HepG2 (cell line): ENCODE results near the gene PRR12. TPM values are rescaled to one million over a fixed set of nuclear protein-coding genes. Genes with fewer than 3 reads are reported as not detected.
A peak's percentile ranks its signal among the peaks of the same experiment; 100 is the strongest.

Experiments used
- CTCF ChIP-seq: sonication (generic); formaldehyde crosslinking; IDR thresholded peaks from 2 replicates; pipeline ENCODE4 v1.5.0; 2020; ENCODE audit warnings: mild to moderate bottlenecking, missing genetic modification reagents, moderate library complexity
- FOSL1 ChIP-seq: sonication (generic); formaldehyde crosslinking; IDR thresholded peaks from 2 replicates; pipeline ENCODE4 v1.9.0; 2021; ENCODE audit warnings: missing genetic modification reagents, borderline replicate concordance
- FOXK1 ChIP-seq: sonication (generic); formaldehyde crosslinking; IDR thresholded peaks from 2 replicates; pipeline ENCODE4 v1.4.0; 2020; ENCODE audit warnings: low read depth, missing genetic modification reagents, borderline replicate concordance
- HDAC6 ChIP-seq: fragments of 200-600 bp; sonication (generic); IDR thresholded peaks from 2 replicates; pipeline ENCODE4 v1.7.0; 2017; ENCODE audit warnings: mild to moderate bottlenecking, antibody characterized with exemption, low read length, low read depth
- HOXA3 ChIP-seq: sonication (generic); formaldehyde crosslinking; IDR thresholded peaks from 2 replicates; pipeline ENCODE4 v1.5.0; 2020; ENCODE audit warnings: missing genetic modification reagents
- HOXA9 ChIP-seq: sonication (generic); formaldehyde crosslinking; IDR thresholded peaks from 2 replicates; pipeline ENCODE4 v1.8.1; 2022; ENCODE audit warnings: missing genetic modification reagents, mild to moderate bottlenecking, moderate library complexity, borderline replicate concordance
- KLF11 ChIP-seq: IDR thresholded peaks from 2 replicates; pipeline ENCODE4 v1.6.1; 2016; ENCODE audit warnings: missing compliant biosample characterization
- MED13 ChIP-seq: sonication (generic); formaldehyde crosslinking; IDR thresholded peaks from 2 replicates; pipeline ENCODE4 v1.5.0; 2020; ENCODE audit warnings: missing genetic modification reagents
- MXI1 ChIP-seq: IDR thresholded peaks from 3 replicates; pipeline ENCODE4 v1.6.1; 2012; ENCODE audit warnings: low read depth, low read length, inconsistent platforms, borderline replicate concordance
- NCOR1 ChIP-seq: fragments of 200-600 bp; sonication (generic); IDR thresholded peaks from 2 replicates; pipeline ENCODE4 v1.7.0; 2017; ENCODE audit warnings: antibody characterized with exemption, low read length, borderline replicate concordance
- PBX2 ChIP-seq: IDR thresholded peaks from 2 replicates; pipeline ENCODE4 v1.6.1; 2016; ENCODE audit warnings: control low read depth
- TIGD3 ChIP-seq: sonication (generic); formaldehyde crosslinking; IDR thresholded peaks from 2 replicates; pipeline ENCODE4 v1.5.1; 2020; ENCODE audit warnings: mild to moderate bottlenecking, missing genetic modification reagents, borderline replicate concordance
- XBP1 ChIP-seq: sonication (generic); formaldehyde crosslinking; IDR thresholded peaks from 2 replicates; pipeline ENCODE4 v1.5.0; 2020; ENCODE audit warnings: missing genetic modification reagents
- ZBTB4 ChIP-seq: sonication (generic); formaldehyde crosslinking; IDR thresholded peaks from 2 replicates; pipeline ENCODE4 v1.4.0; 2020; ENCODE audit warnings: missing genetic modification reagents, mild to moderate bottlenecking, borderline replicate concordance
- ZFP91 ChIP-seq: sonication (generic); formaldehyde crosslinking; IDR thresholded peaks from 2 replicates; pipeline ENCODE4 v1.9.0; 2022; ENCODE audit warnings: missing genetic modification reagents, mild to moderate bottlenecking, borderline replicate concordance
- ZNF207 ChIP-seq: fragments of 450-650 bp; IDR thresholded peaks from 2 replicates; pipeline ENCODE4 v1.6.1; 2016; ENCODE audit warnings: antibody characterized with exemption, borderline replicate concordance
- ZNF292 ChIP-seq: sonication (generic); formaldehyde crosslinking; IDR thresholded peaks from 2 replicates; pipeline ENCODE4 v1.8.1; 2022; ENCODE audit warnings: mild to moderate bottlenecking, low read depth, missing genetic modification reagents, borderline replicate concordance
- ZNF616 ChIP-seq: sonication (generic); formaldehyde crosslinking; IDR thresholded peaks from 2 replicates; pipeline ENCODE4 v1.5.0; 2020; ENCODE audit warnings: low read depth, mild to moderate bottlenecking, missing genetic modification reagents
- ZNF720 ChIP-seq: sonication (generic); formaldehyde crosslinking; IDR thresholded peaks from 2 replicates; pipeline ENCODE4 v1.4.0; 2020; ENCODE audit warnings: missing genetic modification reagents
- ZNF788 ChIP-seq: sonication (generic); formaldehyde crosslinking; IDR thresholded peaks from 2 replicates; pipeline ENCODE4 v1.5.0; 2020; ENCODE audit warnings: mild to moderate bottlenecking, missing genetic modification reagents, borderline replicate concordance
- polyA plus RNA-seq, 8 experiments: library from polyadenylated mRNA; depleted of rRNA in 3 of 8; stranded (reverse) in 7 of 8; unstranded in 1 of 8; fragments of >200 nt; fragmentation: Illumina TruSeq in 4 of 8; extraction: Trizol in 4 of 8; gene quantifications; 2 replicates each; pipeline versions ENCODE4 v1.2.1 to v1.2.3, GENCODE V29; 2011 to 2016; ENCODE audit warnings: low read depth in 4 of 8, missing spikeins in 1 of 8, mixed read lengths in 1 of 8; ENCODE audit not compliant: insufficient read depth in 1 of 8
- total RNA-seq, 5 experiments: library from RNA; depleted of rRNA; stranded (reverse); fragments of >200 nt; fragmentation: Illumina TruSeq; extraction: Trizol; gene quantifications; 2 replicates each; pipeline ENCODE4 v1.2.3, GENCODE V29; 2016; ENCODE audit warnings: low read depth in 1 of 5

The PRR12 gene
- total and polyA plus RNA-seq, 2 of the 13 experiments (the other 11 are each of a cell fraction or from before 2014, with no cell fraction given) = 0.62 to 1.5 TPM

- TF ChIP-seq HDAC6 = no peak
- no peak for TF ChIP-seq MED13
- TF ChIP-seq TIGD3 (CRISPR knock-in tag) = no peak
- no peak for TF ChIP-seq XBP1 (CRISPR knock-in tag)
- no peak for TF ChIP-seq PBX2
- peak; percentile 26; the same call in 1 of the 3 replicates for TF ChIP-seq MXI1
- no peak for TF ChIP-seq HOXA9 (CRISPR knock-in tag)
- no peak for TF ChIP-seq KLF11 (CRISPR knock-in tag)
- no peak for TF ChIP-seq ZNF292 (CRISPR knock-in tag)
- TF ChIP-seq FOSL1 (CRISPR knock-in tag) = peak; percentile 64; the same call in 1 of the 2 replicates
- TF ChIP-seq ZFP91 = peak; percentile 68; the same call in 1 of the 2 replicates
- no peak for TF ChIP-seq ZBTB4
- TF ChIP-seq ZNF720 (CRISPR knock-in tag) = no peak
- TF ChIP-seq CTCF (CRISPR knock-in tag) = no peak
- TF ChIP-seq HOXA3 (CRISPR knock-in tag) = peak; percentile 82; the same call in 1 of the 2 replicates
- no peak for TF ChIP-seq ZNF616 (CRISPR knock-in tag)
- TF ChIP-seq ZNF207 = no peak
- TF ChIP-seq NCOR1 = peak; percentile 73; the same call in 1 of the 2 replicates
- TF ChIP-seq ZNF788 (CRISPR knock-in tag) = peak; percentile 85
- TF ChIP-seq FOXK1 = peak; percentile 65; the same call in 1 of the 2 replicates
These were observed 49.3 kb downstream of the PRR12 start, which contains the start of gene RRAS (continued) for GRCh38 chr19:49640113-49640898.
